PC-3 (cell line): Measurements from ENCODE around the gene ZNF469.

Experiments
- EZH2 ChIP-seq: fragments of 300-600 bp; sonication (generic); IDR thresholded peaks from one replicate; pipeline ENCODE4 v1.6.1; 2017; ENCODE audit warnings: antibody characterized with exemption, mild to moderate bottlenecking, low read length; ENCODE audit not compliant: unreplicated experiment
- TF ChIP-seq, protein P1 (sequence below): fragments of 300-600 bp; sonication (generic); conservative IDR thresholded peaks from 2 replicates; pipeline ENCODE4 v1.5.1; 2017; ENCODE audit warnings: antibody characterized with exemption, low read depth, mild to moderate bottlenecking, low read length

DNA sequence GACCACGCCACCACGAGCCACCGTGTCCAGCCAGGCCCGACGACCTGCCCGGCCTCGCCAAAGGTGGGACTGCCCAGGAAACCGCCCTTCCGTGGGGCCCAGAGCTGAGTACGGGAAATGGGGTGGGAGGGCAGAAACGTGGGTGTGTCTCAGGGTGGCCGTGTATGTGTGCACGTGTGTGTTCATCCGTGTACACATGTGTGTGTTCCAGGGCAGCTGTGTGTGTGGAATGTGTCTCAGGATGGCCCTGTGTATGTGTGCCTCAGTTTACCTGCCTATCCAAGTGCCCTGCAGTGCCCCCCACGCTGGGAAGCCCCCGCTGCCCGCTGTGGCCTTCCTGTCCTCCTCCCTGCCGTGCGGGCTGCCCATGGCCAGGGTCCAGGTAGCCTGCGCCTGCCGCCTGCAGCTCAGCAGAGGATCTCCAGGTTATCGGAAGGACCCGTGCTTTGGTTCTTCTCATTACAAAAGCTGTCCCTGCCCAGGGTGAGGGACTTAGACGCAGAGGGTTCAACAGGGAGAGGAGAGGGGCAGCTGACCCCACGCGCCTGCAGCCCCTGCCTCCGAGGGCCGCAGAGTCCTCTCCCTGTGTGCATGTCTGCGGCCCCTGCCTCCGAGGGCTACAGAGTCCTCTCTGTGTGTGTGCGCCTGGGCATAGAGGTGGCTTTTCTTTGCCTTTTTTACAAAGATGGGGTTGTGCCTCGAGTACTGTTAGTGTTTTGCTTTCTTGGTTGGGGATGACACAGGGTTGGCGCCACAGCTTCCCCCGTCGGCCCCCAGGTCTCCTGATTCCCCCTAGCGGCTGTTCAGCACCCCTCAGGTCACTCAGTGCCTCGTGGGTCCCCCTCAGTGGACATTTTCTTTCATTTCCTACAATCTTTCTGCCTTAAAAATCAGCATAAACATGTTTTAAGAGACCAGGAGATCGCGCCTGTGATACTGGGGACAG lies 23.6 kb downstream of the ZNF469 start:
- TF ChIP-seq, protein P1, sequence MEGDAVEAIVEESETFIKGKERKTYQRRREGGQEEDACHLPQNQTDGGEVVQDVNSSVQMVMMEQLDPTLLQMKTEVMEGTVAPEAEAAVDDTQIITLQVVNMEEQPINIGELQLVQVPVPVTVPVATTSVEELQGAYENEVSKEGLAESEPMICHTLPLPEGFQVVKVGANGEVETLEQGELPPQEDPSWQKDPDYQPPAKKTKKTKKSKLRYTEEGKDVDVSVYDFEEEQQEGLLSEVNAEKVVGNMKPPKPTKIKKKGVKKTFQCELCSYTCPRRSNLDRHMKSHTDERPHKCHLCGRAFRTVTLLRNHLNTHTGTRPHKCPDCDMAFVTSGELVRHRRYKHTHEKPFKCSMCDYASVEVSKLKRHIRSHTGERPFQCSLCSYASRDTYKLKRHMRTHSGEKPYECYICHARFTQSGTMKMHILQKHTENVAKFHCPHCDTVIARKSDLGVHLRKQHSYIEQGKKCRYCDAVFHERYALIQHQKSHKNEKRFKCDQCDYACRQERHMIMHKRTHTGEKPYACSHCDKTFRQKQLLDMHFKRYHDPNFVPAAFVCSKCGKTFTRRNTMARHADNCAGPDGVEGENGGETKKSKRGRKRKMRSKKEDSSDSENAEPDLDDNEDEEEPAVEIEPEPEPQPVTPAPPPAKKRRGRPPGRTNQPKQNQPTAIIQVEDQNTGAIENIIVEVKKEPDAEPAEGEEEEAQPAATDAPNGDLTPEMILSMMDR: no peak
- no peak for TF ChIP-seq EZH2
